Neural cell (in vitro differentiated cells): ENCODE data around the gene KLHL22. TPM values are rescaled to one million over a fixed set of nuclear protein-coding genes. Genes with fewer than 3 reads are reported as not detected.

ENCODE experiments used
- H2AFZ ChIP-seq: fragments of 200-600, 300-800 bp; sonication (generic), shearing (Covaris generic); 2 replicates; pipeline ENCODE4 v1.6.0; 2014; ENCODE audit warnings: low read depth, mild to moderate bottlenecking, antibody characterized with exemption, low read length, moderate library complexity
- H3F3A ChIP-seq: fragments of 200-600 bp; shearing (Covaris generic); 2 replicates; pipeline ENCODE4 v1.6.1; 2016; ENCODE audit warnings: mild to moderate bottlenecking, moderate library complexity, mixed read lengths, antibody characterized with exemption, low read length; ENCODE audit not compliant: insufficient read depth, poor library complexity, severe bottlenecking
- H3K27ac ChIP-seq: fragments of 200-600, 300-800 bp; sonication (generic), shearing (Covaris generic); 2 replicates; pipeline ENCODE4 v1.5.1; 2014; ENCODE audit warnings: mild to moderate bottlenecking, low read length, moderate library complexity
- H3K27me3 ChIP-seq: fragments of 300-800, 200-600 bp; sonication (generic), shearing (Covaris generic); 2 replicates; pipeline ENCODE4 v1.6.0; 2014; ENCODE audit warnings: mild to moderate bottlenecking, low read depth, low read length, moderate library complexity; ENCODE audit not compliant: insufficient read depth
- H3K36me3 ChIP-seq: fragments of 300-800, 200-600 bp; sonication (generic), shearing (Covaris generic); 2 replicates; pipeline ENCODE4 v1.5.1; 2014; ENCODE audit warnings: mild to moderate bottlenecking, antibody characterized with exemption, low read length, moderate library complexity; ENCODE audit not compliant: insufficient read depth
- H3K4me2 ChIP-seq: fragments of 300-800, 200-600 bp; sonication (generic), shearing (Covaris generic); 2 replicates; pipeline ENCODE4 v1.6.0; 2014; ENCODE audit warnings: mild to moderate bottlenecking, low read length
- H3K4me3 ChIP-seq: fragments of 300-800, 200-600 bp; sonication (generic), shearing (Covaris generic); 2 replicates; pipeline ENCODE4 v1.5.1; 2014; ENCODE audit warnings: mild to moderate bottlenecking, low read length, moderate library complexity
- H3K79me2 ChIP-seq: fragments of 200-600 bp; shearing (Covaris generic); replicated peaks from 2 replicates; pipeline ENCODE4 v1.6.0; 2014; ENCODE audit warnings: mild to moderate bottlenecking, low read length, moderate library complexity; ENCODE audit not compliant: insufficient read depth
- H3K9ac ChIP-seq: fragments of 300-800, 200-600 bp; sonication (generic), shearing (Covaris generic); 2 replicates; pipeline ENCODE4 v1.6.1; 2016; ENCODE audit warnings: mild to moderate bottlenecking, low read length, mixed read lengths
- H3K9me2 ChIP-seq: fragments of 200-600 bp; shearing (Covaris generic); 2 replicates; pipeline ENCODE4 v1.6.1; 2016; ENCODE audit warnings: mild to moderate bottlenecking, low read length, mixed read lengths; ENCODE audit not compliant: insufficient read depth
- H3K9me3 ChIP-seq: fragments of 200-600, 300-800 bp; sonication (generic), shearing (Covaris generic); 2 replicates; pipeline ENCODE4 v1.6.1; 2016; ENCODE audit warnings: mild to moderate bottlenecking, mixed run types, low read length, moderate library complexity, mixed read lengths
- H4K20me1 ChIP-seq: fragments of 200-600 bp; shearing (Covaris generic); 2 replicates; pipeline ENCODE4 v1.6.1; 2016; ENCODE audit warnings: mild to moderate bottlenecking, mixed run types; ENCODE audit not compliant: insufficient read depth
- CTCF ChIP-seq: fragments of 450-650 bp; IDR thresholded peaks from 2 replicates; pipeline ENCODE4 v1.5.1; 2014; ENCODE audit warnings: antibody characterized with exemption, mild to moderate bottlenecking, moderate library complexity; ENCODE audit not compliant: poor library complexity, severe bottlenecking
- EP300 ChIP-seq: fragments of 450-650 bp; conservative IDR thresholded peaks from 2 replicates; pipeline ENCODE4 v1.6.1; 2014; ENCODE audit warnings: antibody characterized with exemption, mild to moderate bottlenecking, moderate library complexity; ENCODE audit not compliant: poor library complexity, severe bottlenecking
- EZH2 ChIP-seq: fragments of 200-600, 300-800 bp; shearing (Covaris generic), sonication (generic); IDR thresholded peaks from 2 replicates; pipeline ENCODE4 v1.6.1; 2014; ENCODE audit warnings: antibody characterized with exemption, low read length, borderline replicate concordance, mild to moderate bottlenecking; ENCODE audit not compliant: insufficient read depth, poor library complexity, severe bottlenecking
- MXI1 ChIP-seq: fragments of 450-650 bp; conservative IDR thresholded peaks from 2 replicates; pipeline ENCODE4 v1.6.1; 2014; ENCODE audit warnings: antibody characterized with exemption, mild to moderate bottlenecking; ENCODE audit not compliant: poor library complexity, severe bottlenecking
- POLR2AphosphoS5 ChIP-seq: IDR thresholded peaks from 2 replicates; pipeline ENCODE4 v1.6.1; 2012
- RAD21 ChIP-seq: fragments of 450-650 bp; conservative IDR thresholded peaks from 2 replicates; pipeline ENCODE4 v1.6.1; 2014; ENCODE audit warnings: antibody characterized with exemption, mild to moderate bottlenecking, moderate library complexity
- REST ChIP-seq: IDR thresholded peaks from 2 replicates; pipeline ENCODE4 v1.6.1; 2012; ENCODE audit warnings: borderline replicate concordance
- SMC3 ChIP-seq: fragments of 450-650 bp; conservative IDR thresholded peaks from 2 replicates; pipeline ENCODE4 v1.6.1; 2014; ENCODE audit warnings: antibody characterized with exemption, mild to moderate bottlenecking, moderate library complexity; ENCODE audit not compliant: poor library complexity
- TAF1 ChIP-seq: IDR thresholded peaks from 2 replicates; pipeline ENCODE4 v1.6.1; 2012; ENCODE audit warnings: low read depth
- polyA plus RNA-seq: library from polyadenylated mRNA; depleted of rRNA; stranded (reverse); fragments of >200 nt; gene quantifications from 2 replicates; pipeline ENCODE4 v1.2.3, GENCODE V29; 2014

Gene KLHL22
- polyA plus RNA-seq, 1 donor from 2014 or later: 59.5 TPM

- Histone ChIP-seq H3K36me3 (no peaks in the 10 kb centered on the region), H3F3A (no peaks in the 10 kb centered on the region), H3K4me2 (no peak overlapping the region), H3K27me3 (no peaks in the 10 kb centered on the region), H2AFZ (no peak overlapping the region), H3K9me3 (no peaks in the 10 kb centered on the region), H3K9ac (peak overlapping the region; percentile 38), H3K27ac (peak overlapping the region; percentile 22), H3K79me2 (no peaks in the 10 kb centered on the region), H3K4me3 (peak overlapping the region; percentile 24), H4K20me1 (no peaks in the 10 kb centered on the region), H3K9me2 (no peaks in the 10 kb centered on the region)
- no peak for TF ChIP-seq EP300
- no peak for TF ChIP-seq EZH2
- TF ChIP-seq RAD21: no peak
- TF ChIP-seq REST: no peak
- TF ChIP-seq POLR2AphosphoS5: no peak
- TF ChIP-seq CTCF: no peak
- TF ChIP-seq SMC3: no peak
- no peak for TF ChIP-seq TAF1
- TF ChIP-seq MXI1: no peak
Measured at GRCh38 chr22:20423008-20423905, 72.3 kb downstream of the KLHL22 start.

GRCh38 chr22:20422271-20423007 lies 73.2 kb downstream of the KLHL22 start:
- no peak overlapping the region for H3K4me2 ChIP-seq
- no peaks in the 10 kb centered on the region for H3K9me3 ChIP-seq
- H2AFZ ChIP-seq: no peak overlapping the region
- H3K27me3 ChIP-seq: no peaks in the 10 kb centered on the region
- TF ChIP-seq POLR2AphosphoS5 (peak; percentile 8), EZH2 (no peak), RAD21 (no peak), SMC3 (no peak), REST (no peak)
- H4K20me1 ChIP-seq: no peaks in the 10 kb centered on the region
- no peaks in the 10 kb centered on the region for H3K9me2 ChIP-seq
- H3K27ac ChIP-seq: peak overlapping the region; percentile 22
- H3K79me2 ChIP-seq: no peaks in the 10 kb centered on the region
- peak overlapping the region; percentile 38 for H3K9ac ChIP-seq
- H3K36me3 ChIP-seq: no peaks in the 10 kb centered on the region
- H3F3A ChIP-seq: no peaks in the 10 kb centered on the region
- peak overlapping the region; percentile 24 for H3K4me3 ChIP-seq
